Retina (tissue), 1 donor: ENCODE results near the gene FBXL7.

Source experiments
- DNase-seq: peaks from one replicate; pipeline ENCODE4 v3.0.0-alpha.2; 2016

FBXL7 gene

GRCh38 chr5:15728811-15729210, 228.8 kb downstream of the FBXL7 start:
- no peak for DNase-seq

- no peak for DNase-seq
Observed at GRCh38 chr5:15731699-15732098, 231.7 kb downstream of the FBXL7 start.

- DNase-seq = no peak
Observed at GRCh38 chr5:15734058-15734457, 234.1 kb downstream of the FBXL7 start.

- no peak for DNase-seq
Observed at GRCh38 chr5:15737036-15737821, 237.2 kb downstream of the FBXL7 start.

GRCh38 chr5:15737871-15738664, 238.1 kb downstream of the FBXL7 start:
- DNase-seq = no peak

- DNase-seq = no peak
Observed at GRCh38 chr5:15740383-15740782, 240.4 kb downstream of the FBXL7 start.

GRCh38 chr5:15741591-15741990, 241.6 kb downstream of the FBXL7 start:
- DNase-seq = no peak

- DNase-seq = no peak
Observed at GRCh38 chr5:15746833-15747232, 246.9 kb downstream of the FBXL7 start.

GRCh38 chr5:15748266-15748665, 248.3 kb downstream of the FBXL7 start:
- no peak for DNase-seq

- no peak for DNase-seq
Observed at GRCh38 chr5:15752663-15753285, 252.8 kb downstream of the FBXL7 start.

- DNase-seq = no peak
Observed at GRCh38 chr5:15753752-15754151, 253.8 kb downstream of the FBXL7 start.

GRCh38 chr5:15757103-15757502, 257.1 kb downstream of the FBXL7 start:
- DNase-seq = no peak

- DNase-seq = peak; percentile 19
Observed at GRCh38 chr5:15757619-15758018, 257.6 kb downstream of the FBXL7 start.

- DNase-seq = no peak
Observed at GRCh38 chr5:15762668-15763067, 262.7 kb downstream of the FBXL7 start.

- DNase-seq = no peak
Observed at GRCh38 chr5:15763754-15764153, 263.8 kb downstream of the FBXL7 start.

- DNase-seq = no peak
Observed at GRCh38 chr5:15768936-15769335, 269.0 kb downstream of the FBXL7 start.

GRCh38 chr5:15772131-15772530, 272.2 kb downstream of the FBXL7 start:
- no peak for DNase-seq

GRCh38 chr5:15774632-15775031, 274.7 kb downstream of the FBXL7 start:
- DNase-seq = no peak

GRCh38 chr5:15776346-15776745, 276.4 kb downstream of the FBXL7 start:
- DNase-seq = no peak

- DNase-seq = no peak
Observed at GRCh38 chr5:15783734-15784133, 283.8 kb downstream of the FBXL7 start.

- DNase-seq = peak; percentile 58
Observed at GRCh38 chr5:15785531-15785981, 285.6 kb downstream of the FBXL7 start.

- DNase-seq = no peak
Observed at GRCh38 chr5:15786326-15786725, 286.3 kb downstream of the FBXL7 start.

GRCh38 chr5:15786884-15787283, 286.9 kb downstream of the FBXL7 start:
- no peak for DNase-seq

- DNase-seq = peak; percentile 28
Observed at GRCh38 chr5:15787681-15788080, 287.7 kb downstream of the FBXL7 start.
